Chondrocyte (in vitro differentiated cells): ENCODE measurements around the gene AHDC1. TPM values are rescaled to one million over a fixed set of nuclear protein-coding genes. Genes with fewer than 3 reads are reported as not detected.

Experiments
- DNase-seq: peaks from one replicate; pipeline ENCODE4 v3.0.0; 2021; ENCODE audit warnings: mixed read lengths, low spot score
- H3K27ac Mint-ChIP-seq: one replicate; pipeline ENCODE4 v1.8.0; 2021; ENCODE audit warnings: mild to moderate bottlenecking, moderate library complexity, mixed read lengths; ENCODE audit not compliant: unreplicated experiment
- H3K27me3 Mint-ChIP-seq: 2 replicates; pipeline ENCODE4 v1.8.0; 2021; ENCODE audit warnings: low read depth, mixed read lengths
- H3K36me3 Mint-ChIP-seq: 2 replicates; pipeline ENCODE4 v1.8.0; 2021; ENCODE audit warnings: low read depth, mixed read lengths
- H3K4me1 Mint-ChIP-seq: 2 replicates; pipeline ENCODE4 v1.8.0; 2021; ENCODE audit warnings: low read depth, mild to moderate bottlenecking, mixed read lengths
- H3K4me3 Mint-ChIP-seq: one replicate; pipeline ENCODE4 v1.8.0; 2021; ENCODE audit warnings: mild to moderate bottlenecking, moderate library complexity, mixed read lengths; ENCODE audit not compliant: unreplicated experiment
- H3K9me3 Mint-ChIP-seq: 2 replicates; pipeline ENCODE4 v1.8.0; 2021; ENCODE audit warnings: low read depth, mixed read lengths
- CTCF ChIP-seq: fragments of 200-600 bp; sonication (generic); IDR thresholded peaks from 2 replicates; pipeline ENCODE4 v1.5.0; 2021; ENCODE audit warnings: antibody characterized with exemption, mild to moderate bottlenecking, moderate library complexity
- total RNA-seq: library from RNA; stranded (reverse); gene quantifications from 3 replicates; pipeline ENCODE4 v1.2.1, GENCODE V29; 2021

The AHDC1 gene
- total RNA-seq, 1 donor from 2014 or later, result 61.8 TPM

DNA sequence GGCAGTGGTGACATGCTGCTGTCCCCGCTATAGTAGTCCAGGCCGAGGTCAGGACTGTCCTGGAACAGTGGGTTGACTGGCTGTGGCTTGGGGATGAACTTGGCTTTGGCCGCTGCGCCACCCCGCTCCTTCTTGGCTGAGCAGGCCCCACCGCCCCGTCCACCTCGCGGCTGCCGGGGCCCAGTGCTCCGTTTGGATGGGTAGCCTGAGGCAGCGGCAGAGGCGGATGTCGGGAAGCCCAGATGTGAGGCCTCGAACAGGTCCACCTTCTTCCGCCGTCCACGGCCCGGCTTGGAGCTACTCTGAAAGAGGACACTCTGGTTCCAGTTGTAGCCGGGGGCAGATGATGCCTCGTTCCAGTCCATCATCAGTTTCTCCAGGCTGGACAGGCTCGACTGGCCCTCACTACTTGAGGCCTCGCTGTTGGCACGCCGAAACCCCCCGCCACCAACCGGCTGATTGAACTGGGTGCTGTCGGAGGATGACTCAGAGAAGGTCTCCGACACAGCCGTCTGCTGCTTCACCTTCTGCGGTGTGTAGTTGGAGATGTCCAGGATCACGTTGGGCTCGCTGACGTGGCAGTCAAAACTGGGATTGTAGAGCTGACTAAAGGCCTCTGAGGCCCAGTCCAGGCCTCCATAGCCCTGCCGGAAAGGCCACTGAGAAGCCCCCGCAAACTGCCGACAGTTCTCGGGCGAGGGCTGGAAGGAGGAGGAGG is 55.6 kb downstream of the AHDC1 start:
- Mint-ChIP-seq H3K27me3 (no peaks in the 10 kb centered on the region), H3K9me3 (no peaks in the 10 kb centered on the region), H3K4me1 (peaks cover 21% of the 10 kb centered on the region), H3K27ac (no peak overlapping the region), H3K4me3 (no peak overlapping the region), H3K36me3 (peaks cover 17% of the 10 kb centered on the region)
- TF ChIP-seq CTCF, result no peak
- DNase-seq, result no peak

DNA sequence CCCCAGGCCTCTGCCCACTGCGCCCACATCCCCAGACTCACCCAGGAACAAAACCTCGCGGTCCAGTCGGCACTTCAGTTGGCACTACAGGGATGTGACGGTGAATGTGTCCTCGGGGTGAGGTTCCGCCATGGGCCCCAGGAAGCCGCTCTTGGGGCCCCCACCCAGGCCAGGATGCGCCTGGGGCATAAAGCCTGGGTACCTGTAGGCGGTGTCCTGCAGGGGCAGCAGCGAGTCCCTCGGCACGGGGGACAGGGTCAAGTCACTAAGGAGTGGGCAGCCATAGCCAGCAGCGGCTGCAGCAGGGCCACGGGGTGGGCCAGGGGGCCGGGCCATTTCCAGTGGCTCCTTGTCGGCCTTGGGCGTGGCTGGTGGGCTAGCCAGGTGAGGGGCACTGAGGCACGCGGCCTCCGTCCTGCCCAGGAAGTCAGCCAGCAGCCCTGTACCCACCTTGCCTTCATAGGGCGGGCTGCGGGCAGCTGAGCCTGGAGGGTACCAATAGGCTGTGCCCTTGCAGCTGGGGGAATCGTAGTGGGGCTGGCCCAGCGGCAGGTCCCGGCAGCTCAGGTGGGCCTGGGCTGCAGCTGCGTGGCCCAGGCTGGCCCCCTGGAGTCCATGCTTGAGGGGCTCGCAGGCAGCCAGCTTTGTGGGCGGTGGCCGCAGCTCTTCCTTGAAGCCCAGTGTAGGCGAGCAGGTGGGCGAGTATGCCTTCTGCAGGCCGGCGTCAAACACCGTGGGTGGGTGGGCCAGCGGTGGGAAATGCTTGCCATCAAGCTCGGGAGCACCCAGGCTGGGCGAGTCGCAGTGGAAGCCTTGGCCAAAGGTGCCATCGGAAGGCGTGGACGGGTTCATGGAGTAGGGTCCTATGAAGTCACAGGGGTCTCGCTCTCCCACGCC is 56.5 kb downstream of the AHDC1 start:
- no peaks in the 10 kb centered on the region for H3K9me3 Mint-ChIP-seq

GRCh38 chr1:27545876-27546275 is 58.1 kb downstream of the AHDC1 start:
- no peak for TF ChIP-seq CTCF
- no peak overlapping the region for H3K4me3 Mint-ChIP-seq
- peaks cover 43% of the 10 kb centered on the region for H3K4me1 Mint-ChIP-seq
- peaks cover 19% of the 10 kb centered on the region for H3K36me3 Mint-ChIP-seq
- DNase-seq, result no peak
- H3K27ac Mint-ChIP-seq, result peak overlapping the region; percentile 99
- no peaks in the 10 kb centered on the region for H3K27me3 Mint-ChIP-seq
- H3K9me3 Mint-ChIP-seq, result no peaks in the 10 kb centered on the region

More for the DNA sequence above, 56.5 kb downstream of the AHDC1 start:
- Mint-ChIP-seq H3K4me3 (no peak overlapping the region), H3K36me3 (peaks cover 20% of the 10 kb centered on the region), H3K4me1 (peaks cover 29% of the 10 kb centered on the region), H3K27ac (no peak overlapping the region), H3K27me3 (no peaks in the 10 kb centered on the region)
- TF ChIP-seq CTCF, result peak; percentile 48
- no peak for DNase-seq

- no peak for DNase-seq
- H3K27ac Mint-ChIP-seq, result peak overlapping the region; percentile 99
- H3K4me3 Mint-ChIP-seq, result no peak overlapping the region
- H3K27me3 Mint-ChIP-seq, result no peaks in the 10 kb centered on the region
- no peaks in the 10 kb centered on the region for H3K9me3 Mint-ChIP-seq
- TF ChIP-seq CTCF, result no peak
- H3K36me3 Mint-ChIP-seq, result peaks cover 23% of the 10 kb centered on the region
- peaks cover 49% of the 10 kb centered on the region for H3K4me1 Mint-ChIP-seq
Observed at GRCh38 chr1:27545271-27545670, 58.7 kb downstream of the AHDC1 start.

- peaks cover 25% of the 10 kb centered on the region for H3K36me3 Mint-ChIP-seq
- no peaks in the 10 kb centered on the region for H3K9me3 Mint-ChIP-seq
- H3K4me1 Mint-ChIP-seq, result peaks cover 53% of the 10 kb centered on the region
- no peak for TF ChIP-seq CTCF
- DNase-seq, result no peak
- H3K27me3 Mint-ChIP-seq, result no peaks in the 10 kb centered on the region
- H3K27ac Mint-ChIP-seq, result peak overlapping the region; percentile 99
- H3K4me3 Mint-ChIP-seq, result no peak overlapping the region
Observed at GRCh38 chr1:27544834-27545233, 59.1 kb downstream of the AHDC1 start.
